ENCODE results near the gene GASK1B. TPM values are rescaled to one million over a fixed set of nuclear protein-coding genes. Genes with fewer than 3 reads are reported as not detected.

GASK1B gene
- total RNA-seq, 1 donor, result 22.3 TPM

DNA sequence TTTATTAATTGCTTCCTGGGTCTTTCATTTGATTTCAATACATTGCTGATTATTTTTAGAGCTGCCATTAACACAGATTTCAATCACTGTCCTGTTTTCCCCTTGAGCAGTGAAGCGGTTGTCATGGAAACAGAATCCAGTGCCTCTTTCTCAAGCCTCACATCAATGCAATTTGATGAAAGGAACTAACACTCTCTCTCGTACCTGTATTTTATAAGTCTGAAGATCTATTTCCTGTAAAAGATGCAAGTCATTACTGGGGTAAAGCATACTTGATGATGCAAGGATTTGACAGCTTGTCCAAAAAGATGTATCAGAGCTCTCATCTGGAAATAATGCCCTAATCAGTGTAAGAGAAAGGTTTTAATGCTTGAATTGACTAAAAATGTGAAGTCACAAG lies 17.9 kb upstream of the GASK1B start:
- TF ChIP-seq, protein P1, sequence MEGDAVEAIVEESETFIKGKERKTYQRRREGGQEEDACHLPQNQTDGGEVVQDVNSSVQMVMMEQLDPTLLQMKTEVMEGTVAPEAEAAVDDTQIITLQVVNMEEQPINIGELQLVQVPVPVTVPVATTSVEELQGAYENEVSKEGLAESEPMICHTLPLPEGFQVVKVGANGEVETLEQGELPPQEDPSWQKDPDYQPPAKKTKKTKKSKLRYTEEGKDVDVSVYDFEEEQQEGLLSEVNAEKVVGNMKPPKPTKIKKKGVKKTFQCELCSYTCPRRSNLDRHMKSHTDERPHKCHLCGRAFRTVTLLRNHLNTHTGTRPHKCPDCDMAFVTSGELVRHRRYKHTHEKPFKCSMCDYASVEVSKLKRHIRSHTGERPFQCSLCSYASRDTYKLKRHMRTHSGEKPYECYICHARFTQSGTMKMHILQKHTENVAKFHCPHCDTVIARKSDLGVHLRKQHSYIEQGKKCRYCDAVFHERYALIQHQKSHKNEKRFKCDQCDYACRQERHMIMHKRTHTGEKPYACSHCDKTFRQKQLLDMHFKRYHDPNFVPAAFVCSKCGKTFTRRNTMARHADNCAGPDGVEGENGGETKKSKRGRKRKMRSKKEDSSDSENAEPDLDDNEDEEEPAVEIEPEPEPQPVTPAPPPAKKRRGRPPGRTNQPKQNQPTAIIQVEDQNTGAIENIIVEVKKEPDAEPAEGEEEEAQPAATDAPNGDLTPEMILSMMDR (IDR thresholded peaks at IDR 0.05; ENCODE audit: insufficient read depth, low read length), result no peak
- DNase-seq (ENCODE audit: low read depth), result no peak
- no peak overlapping the region for H3K4me3 ChIP-seq (ENCODE audit: low read depth, low read length)

DNA sequence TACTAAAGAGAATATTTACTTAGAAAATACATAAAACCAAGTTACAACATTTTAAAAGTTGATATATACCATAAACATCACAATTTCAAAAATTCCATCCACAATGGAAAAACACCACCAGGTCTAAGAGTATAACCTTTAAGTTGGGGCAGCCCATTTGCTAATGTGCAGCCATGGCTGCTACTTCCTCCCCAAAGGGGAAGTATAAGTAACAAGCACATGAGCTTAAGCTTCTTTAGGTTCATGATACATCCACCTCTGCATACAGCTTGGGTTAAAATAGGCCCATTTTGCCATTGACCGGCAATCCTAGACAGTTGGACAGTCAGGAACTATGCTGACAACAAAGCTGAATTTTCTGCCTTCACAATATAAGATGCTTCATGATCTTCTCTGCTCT lies 16.6 kb upstream of the GASK1B start:
- DNase-seq (ENCODE audit: low read depth), result no peak
- TF ChIP-seq, protein P1 (IDR thresholded peaks at IDR 0.05; ENCODE audit: insufficient read depth, low read length), result no peak
- H3K4me3 ChIP-seq (ENCODE audit: low read depth, low read length), result no peak overlapping the region

DNA sequence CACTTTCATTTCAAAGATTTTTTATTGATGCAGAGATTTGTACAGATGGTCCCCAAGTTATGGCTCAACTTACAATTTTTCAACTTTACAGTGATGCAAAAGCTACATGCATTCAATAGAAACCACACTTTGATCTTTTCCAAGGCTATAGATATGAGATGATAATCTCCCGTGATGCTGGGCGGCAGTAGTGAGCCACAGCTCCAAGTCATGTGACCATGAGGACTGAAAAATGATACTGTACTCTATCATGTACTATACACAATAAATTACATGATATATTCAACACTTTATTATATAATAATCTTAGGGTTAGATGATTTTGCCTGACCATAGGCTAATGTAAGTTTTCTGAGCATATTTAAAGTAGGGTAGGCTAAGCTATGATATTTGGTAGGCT lies 14.0 kb upstream of the GASK1B start:
- DNase-seq (ENCODE audit: low read depth), result no peak
- TF ChIP-seq, protein P1 (IDR thresholded peaks at IDR 0.05; ENCODE audit: insufficient read depth, low read length), result no peak

DNA sequence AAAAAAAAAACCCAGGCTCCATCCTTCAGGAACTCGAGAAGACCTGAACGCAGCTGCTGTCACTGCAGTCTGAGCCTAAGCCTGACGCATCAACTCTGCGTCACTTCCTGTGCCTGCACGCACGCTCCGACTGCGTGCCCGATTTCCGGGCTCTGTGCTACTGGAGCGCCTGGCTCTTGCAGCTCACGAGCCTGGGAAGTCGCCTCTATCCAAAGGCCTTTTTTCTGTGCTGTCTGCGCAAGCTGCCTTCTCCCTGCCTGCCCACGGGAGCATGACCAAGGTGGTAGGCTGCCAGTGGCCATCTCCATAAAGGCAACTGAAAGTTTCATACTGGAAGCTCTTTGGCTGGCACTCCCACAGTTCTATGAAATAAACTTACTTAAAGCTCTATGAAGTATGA lies 9.9 kb upstream of the GASK1B start:
- TF ChIP-seq, protein P1 (IDR thresholded peaks at IDR 0.05; ENCODE audit: insufficient read depth, low read length), result no peak
- no peak for DNase-seq (ENCODE audit: low read depth)
- H3K4me3 ChIP-seq (ENCODE audit: low read depth, low read length), result no peak overlapping the region

More for the DNA sequence above, 14.0 kb upstream of the GASK1B start:
- no peak overlapping the region for H3K4me3 ChIP-seq (ENCODE audit: low read depth, low read length)

DNA sequence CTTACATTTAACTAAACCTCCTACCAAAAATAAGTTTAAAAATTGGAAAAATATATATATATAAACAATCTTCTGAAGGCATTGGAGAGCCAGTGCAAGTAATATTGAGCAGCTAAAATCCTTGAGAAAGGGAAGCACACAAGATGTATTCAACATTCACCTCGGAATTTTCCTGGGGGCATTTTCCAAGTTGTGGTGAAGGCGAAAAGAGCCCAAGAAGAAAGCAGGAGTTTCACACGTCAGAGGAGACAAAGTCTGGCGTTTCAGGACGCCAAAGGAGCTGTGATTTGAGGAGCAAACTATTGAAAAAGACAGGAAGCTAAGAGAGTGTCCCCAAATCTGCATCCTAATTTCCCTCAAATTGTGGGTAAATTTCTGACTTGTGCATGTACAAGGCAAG lies 9.1 kb upstream of the GASK1B start:
- no peak for DNase-seq (ENCODE audit: low read depth)
- no peak overlapping the region for H3K4me3 ChIP-seq (ENCODE audit: low read depth, low read length)
- TF ChIP-seq, protein P1 (IDR thresholded peaks at IDR 0.05; ENCODE audit: insufficient read depth, low read length), result no peak

DNA sequence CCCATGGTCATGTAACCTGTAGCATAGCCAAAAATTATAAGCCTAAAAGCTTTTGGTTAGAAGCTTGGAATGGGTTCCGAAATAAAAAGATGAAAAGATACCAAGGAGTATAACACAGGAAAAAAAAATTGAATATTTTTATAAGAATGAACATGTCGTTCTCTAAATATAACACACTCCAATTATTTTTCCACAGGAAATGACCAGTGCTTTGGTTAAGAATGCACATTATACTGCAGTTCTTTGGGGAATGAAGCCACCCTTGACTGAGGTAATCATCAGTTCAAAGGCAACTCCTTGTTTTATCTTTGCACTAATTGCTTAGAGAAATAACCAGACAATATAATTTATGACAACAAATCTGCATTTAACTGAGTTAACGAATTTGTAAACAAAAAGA lies 6.6 kb upstream of the GASK1B start:
- no peak overlapping the region for H3K4me3 ChIP-seq (ENCODE audit: low read depth, low read length)
- TF ChIP-seq, protein P1 (IDR thresholded peaks at IDR 0.05; ENCODE audit: insufficient read depth, low read length), result no peak
- no peak for DNase-seq (ENCODE audit: low read depth)

DNA sequence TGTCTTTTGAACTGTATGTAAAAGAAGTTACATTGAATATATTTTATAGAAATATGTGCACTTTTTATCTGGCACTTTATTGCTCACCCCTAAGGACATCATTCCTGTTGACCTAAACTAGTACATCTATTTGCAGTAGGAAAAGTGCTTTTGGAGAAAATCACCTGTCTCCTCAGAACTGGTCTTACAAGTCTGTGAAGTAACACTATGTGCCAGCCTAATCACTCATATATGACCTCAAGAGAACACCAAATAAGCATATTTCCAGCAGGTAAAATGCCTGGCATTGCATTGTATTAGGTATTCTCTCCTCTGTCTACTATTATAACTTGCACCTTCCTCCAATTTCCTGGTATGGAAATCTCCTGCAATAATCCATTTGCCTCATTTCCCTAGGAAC lies 4.0 kb upstream of the GASK1B start:
- DNase-seq (ENCODE audit: low read depth), result no peak
- no peak overlapping the region for H3K4me3 ChIP-seq (ENCODE audit: low read depth, low read length)
- TF ChIP-seq, protein P1 (IDR thresholded peaks at IDR 0.05; ENCODE audit: insufficient read depth, low read length), result no peak
